GM06990 (cell line): ENCODE measurements around the gene NTNG1.
A peak's percentile ranks its signal among the peaks of the same experiment; 100 is the strongest.

ENCODE experiments used
- DNase-seq: peaks from one replicate; pipeline ENCODE4 v3.0.0-alpha.2; 2011; ENCODE audit not compliant: insufficient read length; ENCODE audit errors: extremely low read depth
- H3K27me3 ChIP-seq: replicated peaks from 2 replicates; pipeline ENCODE4 v1.6.0; 2011; ENCODE audit warnings: low read length; ENCODE audit not compliant: control insufficient read depth, insufficient read depth
- H3K36me3 ChIP-seq: 2 replicates; pipeline ENCODE4 v1.5.1; 2011; ENCODE audit warnings: low read length; ENCODE audit not compliant: control insufficient read depth, insufficient read depth
- H3K4me3 ChIP-seq: replicated peaks from 2 replicates; pipeline ENCODE4 v1.5.1; 2011; ENCODE audit warnings: low read depth, mild to moderate bottlenecking, control low read depth, low read length
- TF ChIP-seq, protein P1 (sequence below): IDR thresholded peaks from 2 replicates; pipeline ENCODE4 v1.5.1; 2011; ENCODE audit warnings: low read length, control low read depth, mild to moderate bottlenecking, inconsistent platforms; ENCODE audit not compliant: insufficient read depth, poor library complexity, severe bottlenecking

The NTNG1 gene

DNA sequence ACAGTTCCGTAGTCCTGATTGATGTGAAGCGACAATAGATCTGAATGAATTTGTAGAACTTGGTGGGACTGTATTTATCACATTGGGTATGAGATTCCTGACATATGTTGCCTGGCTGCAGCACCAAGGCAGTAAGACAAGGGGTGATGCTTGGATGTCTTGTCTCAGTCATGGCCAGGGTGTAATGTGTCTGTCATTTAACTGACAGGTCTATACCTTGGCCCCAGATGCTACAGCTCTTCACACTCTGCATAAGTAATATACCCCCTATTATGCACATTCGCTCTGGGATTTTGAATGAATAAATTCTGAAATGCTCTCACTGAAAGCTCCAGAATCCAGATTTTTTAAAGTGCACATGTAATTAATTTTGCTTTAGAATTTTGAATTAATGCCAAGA lies 47.3 kb downstream of the NTNG1 start:
- no peak for DNase-seq
- Histone ChIP-seq H3K36me3 (no peaks in the 10 kb centered on the region), H3K27me3 (no peaks in the 10 kb centered on the region), H3K4me3 (no peak overlapping the region)
- TF ChIP-seq, protein P1, sequence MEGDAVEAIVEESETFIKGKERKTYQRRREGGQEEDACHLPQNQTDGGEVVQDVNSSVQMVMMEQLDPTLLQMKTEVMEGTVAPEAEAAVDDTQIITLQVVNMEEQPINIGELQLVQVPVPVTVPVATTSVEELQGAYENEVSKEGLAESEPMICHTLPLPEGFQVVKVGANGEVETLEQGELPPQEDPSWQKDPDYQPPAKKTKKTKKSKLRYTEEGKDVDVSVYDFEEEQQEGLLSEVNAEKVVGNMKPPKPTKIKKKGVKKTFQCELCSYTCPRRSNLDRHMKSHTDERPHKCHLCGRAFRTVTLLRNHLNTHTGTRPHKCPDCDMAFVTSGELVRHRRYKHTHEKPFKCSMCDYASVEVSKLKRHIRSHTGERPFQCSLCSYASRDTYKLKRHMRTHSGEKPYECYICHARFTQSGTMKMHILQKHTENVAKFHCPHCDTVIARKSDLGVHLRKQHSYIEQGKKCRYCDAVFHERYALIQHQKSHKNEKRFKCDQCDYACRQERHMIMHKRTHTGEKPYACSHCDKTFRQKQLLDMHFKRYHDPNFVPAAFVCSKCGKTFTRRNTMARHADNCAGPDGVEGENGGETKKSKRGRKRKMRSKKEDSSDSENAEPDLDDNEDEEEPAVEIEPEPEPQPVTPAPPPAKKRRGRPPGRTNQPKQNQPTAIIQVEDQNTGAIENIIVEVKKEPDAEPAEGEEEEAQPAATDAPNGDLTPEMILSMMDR = no peak

DNA sequence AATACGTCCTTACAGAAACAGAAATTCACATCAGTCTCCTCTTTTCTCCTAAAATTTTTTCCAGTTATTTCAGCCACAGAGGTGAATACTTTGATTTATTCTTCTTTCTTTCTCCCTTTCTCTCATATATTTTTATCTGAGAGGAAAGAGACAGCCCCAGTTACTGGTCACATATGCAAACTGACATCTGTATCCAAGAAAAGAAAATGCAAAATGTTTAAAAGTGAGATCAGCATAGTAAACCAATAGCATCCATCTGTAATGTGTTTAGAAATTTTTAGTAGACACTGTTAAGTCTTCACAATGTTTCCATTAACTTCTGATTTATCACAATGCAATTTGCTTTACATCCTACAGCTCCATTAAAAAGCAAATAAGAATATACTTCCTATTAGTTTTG lies 53.5 kb downstream of the NTNG1 start:
- DNase-seq = no peak
- H3K4me3 ChIP-seq = no peak overlapping the region
- TF ChIP-seq, protein P1 = no peak
- H3K36me3 ChIP-seq = no peaks in the 10 kb centered on the region
- no peaks in the 10 kb centered on the region for H3K27me3 ChIP-seq

DNA sequence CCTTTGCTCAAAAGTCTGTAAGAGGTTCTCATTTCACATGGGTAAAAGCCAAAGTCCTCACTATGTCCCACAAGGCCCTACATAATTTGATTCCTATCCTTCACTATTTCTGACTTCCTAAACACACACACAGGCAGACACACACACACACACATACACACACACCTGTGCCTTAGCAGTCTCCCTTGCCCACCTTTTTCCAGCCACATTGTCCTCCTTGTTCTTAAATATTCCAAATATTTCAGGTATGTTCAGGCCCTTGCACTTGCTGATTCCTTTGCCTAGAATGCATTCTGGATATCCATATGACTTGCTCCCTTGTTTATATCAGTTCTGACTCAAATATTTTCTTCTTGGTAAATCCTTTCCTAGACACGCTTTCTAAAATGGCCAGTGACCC lies 54.6 kb downstream of the NTNG1 start:
- Histone ChIP-seq H3K4me3 (no peak overlapping the region), H3K27me3 (no peaks in the 10 kb centered on the region), H3K36me3 (no peaks in the 10 kb centered on the region)
- DNase-seq = no peak
- TF ChIP-seq, protein P1 = no peak

DNA sequence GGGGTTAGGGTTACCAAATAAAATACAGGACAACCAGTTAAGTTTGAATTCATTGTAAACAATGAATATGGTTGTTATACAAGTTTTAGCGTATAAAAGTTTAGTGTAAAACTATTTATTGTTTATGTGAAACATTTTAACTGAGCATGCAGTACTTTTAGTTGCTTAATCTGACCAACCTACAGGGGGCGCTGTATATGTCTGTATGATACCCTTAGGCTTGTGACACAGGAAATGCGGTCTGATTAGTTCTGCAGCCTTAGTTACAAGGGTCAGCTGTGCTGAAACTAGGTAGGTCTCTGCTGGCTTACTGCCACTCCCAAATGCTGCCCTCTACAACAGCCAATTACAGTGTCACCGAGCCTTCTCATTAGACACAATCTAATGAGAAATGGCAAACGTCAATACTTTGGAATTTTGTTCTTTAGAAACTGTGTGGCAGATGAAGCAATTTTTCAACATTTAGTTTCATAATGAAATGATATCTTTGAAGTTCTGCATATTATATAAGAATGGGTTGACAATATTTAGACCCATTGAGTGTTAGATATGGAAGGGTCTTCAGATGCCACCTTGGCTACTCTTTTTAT lies 56.2 kb downstream of the NTNG1 start:
- no peaks in the 10 kb centered on the region for H3K36me3 ChIP-seq
- no peaks in the 10 kb centered on the region for H3K27me3 ChIP-seq
- no peak for DNase-seq
- TF ChIP-seq, protein P1 = peak; percentile 63
- H3K4me3 ChIP-seq = no peak overlapping the region

DNA sequence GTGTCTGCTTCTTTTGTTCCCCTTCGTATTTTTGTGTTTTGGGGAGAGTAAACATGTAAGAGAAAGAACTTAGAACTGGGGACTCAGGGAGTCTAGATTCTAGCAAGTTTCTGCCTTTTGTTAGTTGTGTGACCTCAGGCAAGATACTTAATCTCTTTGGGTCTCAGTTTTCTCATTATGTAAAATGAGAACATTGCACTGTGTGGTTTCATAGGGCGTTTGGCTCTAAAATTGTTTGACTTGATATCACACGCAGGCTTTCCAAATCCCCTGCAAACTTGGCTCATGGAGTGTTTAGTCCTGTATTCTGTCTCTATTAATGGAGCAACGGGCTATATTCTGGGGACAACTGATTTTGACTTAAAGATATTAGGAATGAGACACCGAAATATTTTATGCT lies 57.7 kb downstream of the NTNG1 start:
- Histone ChIP-seq H3K4me3 (no peak overlapping the region), H3K36me3 (no peaks in the 10 kb centered on the region), H3K27me3 (no peaks in the 10 kb centered on the region)
- DNase-seq = no peak
- TF ChIP-seq, protein P1 = no peak

DNA sequence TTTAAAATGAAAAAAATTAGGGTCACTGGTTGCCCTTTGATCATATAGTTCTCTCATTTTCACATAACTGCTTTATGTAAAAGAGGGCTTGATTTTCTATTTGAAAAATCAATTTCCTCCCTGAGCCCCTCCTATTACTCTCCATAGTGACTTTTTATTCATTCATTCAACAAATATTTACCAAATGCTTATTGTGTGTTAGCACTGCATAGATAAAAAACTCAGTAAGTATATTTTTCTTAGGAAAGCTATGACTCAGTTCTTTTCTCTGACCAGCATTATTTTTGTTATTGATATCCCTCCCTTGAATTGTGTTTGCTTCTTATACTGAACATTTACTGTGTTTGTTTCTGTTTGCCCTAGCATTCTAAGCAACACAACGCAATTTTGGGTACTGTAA lies 59.8 kb downstream of the NTNG1 start:
- no peak for DNase-seq
- Histone ChIP-seq H3K4me3 (no peak overlapping the region), H3K27me3 (no peaks in the 10 kb centered on the region), H3K36me3 (no peaks in the 10 kb centered on the region)
- TF ChIP-seq, protein P1 = no peak
